NB4 (cell line): Measurements from ENCODE around the gene P2RX5.
A peak's percentile ranks its signal among the peaks of the same experiment; 100 is the strongest.

Experiments used
- DNase-seq: peaks from one replicate; pipeline ENCODE4 v3.0.0; 2010; ENCODE audit warnings: low read depth
- H3K4me3 ChIP-seq: one replicate; pipeline ENCODE4 v1.5.1; 2011; ENCODE audit warnings: mild to moderate bottlenecking, low read depth, low read length, moderate library complexity
- MYC ChIP-seq: IDR thresholded peaks from 2 replicates; pipeline ENCODE4 v1.6.1; 2011; ENCODE audit warnings: low read depth, low read length
- POLR2A ChIP-seq: IDR thresholded peaks from 2 replicates; pipeline ENCODE4 v1.6.1; 2011; ENCODE audit warnings: mild to moderate bottlenecking; ENCODE audit not compliant: insufficient read length; ENCODE audit errors: extremely low read depth
- TF ChIP-seq, protein P1 (sequence below): IDR thresholded peaks from 2 replicates; pipeline ENCODE4 v1.6.1; 2011; ENCODE audit warnings: low read depth, low read length
- TF ChIP-seq, protein P2 (sequence below): IDR thresholded peaks from one replicate; pipeline ENCODE4 v1.5.1; 2012; ENCODE audit warnings: low read depth, low read length

Gene P2RX5

DNA sequence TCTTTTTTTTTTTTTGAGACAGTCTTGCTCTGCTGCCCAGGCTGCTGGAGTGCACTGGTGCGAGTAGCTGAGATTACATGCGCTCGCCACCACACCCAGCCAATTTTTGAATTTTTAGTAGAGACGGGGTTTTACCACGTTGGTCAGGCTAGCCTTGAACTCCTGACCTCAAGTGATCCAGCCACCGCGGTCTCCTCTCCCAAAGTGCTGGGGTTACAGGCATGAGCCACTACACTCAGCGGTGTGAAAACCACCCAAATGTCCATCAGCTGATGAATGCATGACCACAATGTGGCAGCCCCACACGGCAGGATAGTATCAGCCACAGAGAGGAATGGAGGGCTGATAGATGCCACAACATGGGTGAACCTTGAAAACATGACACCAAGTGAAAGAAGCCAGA lies 2.1 kb downstream of the P2RX5 start:
- DNase-seq = no peak
- H3K4me3 ChIP-seq = no peak overlapping the region
- TF ChIP-seq, protein P1, sequence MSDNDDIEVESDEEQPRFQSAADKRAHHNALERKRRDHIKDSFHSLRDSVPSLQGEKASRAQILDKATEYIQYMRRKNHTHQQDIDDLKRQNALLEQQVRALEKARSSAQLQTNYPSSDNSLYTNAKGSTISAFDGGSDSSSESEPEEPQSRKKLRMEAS = no peak
- TF ChIP-seq POLR2A = no peak
- TF ChIP-seq, protein P2, sequence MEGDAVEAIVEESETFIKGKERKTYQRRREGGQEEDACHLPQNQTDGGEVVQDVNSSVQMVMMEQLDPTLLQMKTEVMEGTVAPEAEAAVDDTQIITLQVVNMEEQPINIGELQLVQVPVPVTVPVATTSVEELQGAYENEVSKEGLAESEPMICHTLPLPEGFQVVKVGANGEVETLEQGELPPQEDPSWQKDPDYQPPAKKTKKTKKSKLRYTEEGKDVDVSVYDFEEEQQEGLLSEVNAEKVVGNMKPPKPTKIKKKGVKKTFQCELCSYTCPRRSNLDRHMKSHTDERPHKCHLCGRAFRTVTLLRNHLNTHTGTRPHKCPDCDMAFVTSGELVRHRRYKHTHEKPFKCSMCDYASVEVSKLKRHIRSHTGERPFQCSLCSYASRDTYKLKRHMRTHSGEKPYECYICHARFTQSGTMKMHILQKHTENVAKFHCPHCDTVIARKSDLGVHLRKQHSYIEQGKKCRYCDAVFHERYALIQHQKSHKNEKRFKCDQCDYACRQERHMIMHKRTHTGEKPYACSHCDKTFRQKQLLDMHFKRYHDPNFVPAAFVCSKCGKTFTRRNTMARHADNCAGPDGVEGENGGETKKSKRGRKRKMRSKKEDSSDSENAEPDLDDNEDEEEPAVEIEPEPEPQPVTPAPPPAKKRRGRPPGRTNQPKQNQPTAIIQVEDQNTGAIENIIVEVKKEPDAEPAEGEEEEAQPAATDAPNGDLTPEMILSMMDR = no peak

DNA sequence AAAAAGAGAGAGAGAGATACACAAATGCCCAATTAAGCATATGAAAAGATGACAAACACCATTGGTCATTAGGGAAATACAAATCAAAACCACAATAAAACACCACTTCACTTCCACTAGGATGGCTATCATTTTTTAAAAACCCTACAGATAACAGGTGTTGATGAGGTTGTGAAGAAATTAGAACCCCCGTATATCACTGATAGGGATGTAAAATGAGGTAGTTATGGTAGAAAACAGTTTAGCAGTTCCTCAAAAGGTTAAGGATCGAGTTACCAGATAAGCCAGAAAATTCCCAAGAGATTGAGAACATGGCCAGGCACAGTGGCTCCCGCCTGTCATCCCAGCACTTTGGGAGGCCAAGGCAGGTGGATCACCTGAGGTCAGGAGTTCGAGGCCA lies 2.8 kb downstream of the P2RX5 start:
- H3K4me3 ChIP-seq = no peak overlapping the region
- no peak for TF ChIP-seq MYC
- TF ChIP-seq, protein P1 = no peak
- no peak for TF ChIP-seq POLR2A
- TF ChIP-seq, protein P2 = no peak
- DNase-seq = no peak

DNA sequence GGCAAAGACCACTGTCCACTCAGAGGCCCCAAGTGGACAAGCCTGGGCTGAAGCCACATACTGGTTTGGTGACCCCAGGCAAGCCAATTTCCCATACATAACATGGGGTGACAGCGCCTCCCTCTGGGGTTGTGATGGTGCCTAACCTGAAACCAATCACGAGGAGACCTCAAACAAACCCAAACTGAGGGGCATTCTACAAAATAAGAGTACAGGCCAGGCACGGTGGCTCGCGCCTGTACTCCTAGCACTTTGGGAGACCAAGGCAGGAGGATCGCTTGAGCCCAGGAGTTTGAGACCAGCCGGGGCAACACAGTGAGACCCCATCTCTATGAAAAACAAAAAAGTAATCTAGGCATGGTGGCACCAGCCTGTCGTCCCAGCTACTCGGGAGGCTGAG lies 3.6 kb downstream of the P2RX5 start:
- TF ChIP-seq, protein P2 = peak; percentile 10
- no peak for TF ChIP-seq MYC
- no peak for DNase-seq
- H3K4me3 ChIP-seq = no peak overlapping the region

DNA sequence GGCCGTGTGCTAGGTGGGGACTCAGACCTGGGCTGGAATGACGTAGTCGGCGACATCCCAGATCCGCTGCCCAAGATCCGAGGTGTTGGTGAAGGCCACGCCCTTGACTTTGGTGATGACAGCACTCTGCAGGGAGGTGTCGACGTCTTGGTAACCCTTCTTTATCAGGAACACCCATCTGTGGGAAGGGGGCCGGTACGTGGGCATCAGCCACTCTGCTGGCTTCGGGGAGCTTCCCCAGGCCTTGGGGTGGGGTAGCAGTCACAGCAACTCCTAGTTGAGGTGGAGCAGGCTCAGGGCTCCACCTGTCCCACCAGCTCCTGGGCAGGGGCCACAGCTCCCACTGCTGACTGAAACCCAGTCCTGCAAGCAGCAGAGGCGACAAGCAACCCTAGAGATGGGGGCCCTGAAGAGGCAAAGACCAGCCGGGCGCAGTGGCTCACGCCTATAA lies 4.3 kb downstream of the P2RX5 start:
- no peak for TF ChIP-seq POLR2A
- TF ChIP-seq, protein P1 = no peak
- no peak for TF ChIP-seq MYC
- TF ChIP-seq, protein P2 = no peak
- DNase-seq = no peak
- H3K4me3 ChIP-seq = no peak overlapping the region

DNA sequence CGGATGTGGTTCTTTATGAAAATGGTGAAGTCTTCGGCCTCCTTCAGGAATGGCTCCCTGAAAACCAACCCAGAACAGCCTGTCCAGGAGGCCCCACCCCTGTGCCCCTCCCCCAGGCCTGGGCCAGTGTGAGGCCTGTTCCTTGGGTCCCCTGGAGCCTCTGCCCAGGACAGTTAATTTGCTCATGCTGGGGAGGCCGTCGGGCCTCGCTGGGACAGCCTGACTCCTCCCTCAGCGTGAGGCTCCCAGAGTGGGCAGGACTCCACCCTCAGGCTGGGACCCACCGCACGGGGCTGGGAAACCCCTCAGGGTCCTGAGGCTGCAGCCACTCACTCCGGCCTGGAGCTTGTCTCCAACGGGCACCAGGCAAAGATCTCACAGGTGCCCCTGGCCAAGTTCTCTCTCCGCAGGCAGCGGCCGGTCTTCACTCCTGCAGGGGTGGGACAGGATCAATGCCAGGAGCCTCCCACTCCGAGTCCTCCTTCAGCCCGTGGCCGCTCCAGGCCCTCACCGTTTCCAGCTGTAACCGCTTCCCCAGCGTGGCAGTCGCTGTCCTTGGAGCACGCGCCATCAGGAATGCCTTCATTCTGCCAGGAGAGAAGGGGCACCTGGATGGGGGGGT lies 5.8 kb downstream of the P2RX5 start:
- no peak for DNase-seq
- TF ChIP-seq MYC (no peak), POLR2A (no peak)
- TF ChIP-seq, protein P1 = no peak
- TF ChIP-seq, protein P2 = no peak
- no peak overlapping the region for H3K4me3 ChIP-seq
